Right atrium auricular region (tissue), 2 donors: ENCODE measurements around the gene BEST4. TPM values are rescaled to one million over a fixed set of nuclear protein-coding genes. Genes with fewer than 3 reads are reported as not detected.

ENCODE experiments used
- DNase-seq: peaks from one replicate; pipeline ENCODE4 v3.0.0-alpha.2; 2019; ENCODE audit warnings: low spot score
- H3K27ac ChIP-seq, 2 donors: fragments of 200-600 bp; sonication (generic); 1 replicate in 1 of 2; 2 replicates in 1 of 2; pipeline ENCODE4 v1.5.1; 2016 to 2019
- H3K27me3 ChIP-seq, 2 donors: fragments of 200-600 bp; sonication (generic); one replicate each; pipeline versions ENCODE4 v1.5.1 to v1.6.0; 2017 to 2019
- H3K36me3 ChIP-seq: fragments of 200-600 bp; sonication (generic); one replicate; pipeline ENCODE4 v1.5.1; 2016
- H3K4me1 ChIP-seq, 2 donors: fragments of 200-600 bp; sonication (generic); one replicate each; pipeline versions ENCODE4 v1.5.1 to v1.6.0; 2017 to 2019
- H3K4me3 ChIP-seq, 2 donors: fragments of 200-600 bp; sonication (generic); 1 replicate in 1 of 2; 2 replicates in 1 of 2; pipeline ENCODE4 v1.5.1; 2017 to 2019; ENCODE audit warnings: mild to moderate bottlenecking in 1 of 2, moderate library complexity in 1 of 2
- H3K9me3 ChIP-seq, 2 donors: fragments of 200-600 bp; sonication (generic); one replicate each; pipeline ENCODE4 v1.5.1; 2019
- total RNA-seq, 2 donors: library from RNA; depleted of rRNA; stranded (reverse); fragments of >200 nt; gene quantifications; one replicate each; pipeline ENCODE4 v1.1.0, GENCODE V29; 2016
- TF ChIP-seq, protein P1 (sequence below), 2 donors: fragments of 200-600 bp; sonication (generic); IDR thresholded peaks; one replicate each; pipeline ENCODE4 v1.5.1; 2019; ENCODE audit warnings: antibody characterized with exemption in 2 of 2

Gene BEST4
- total RNA-seq, result not detected

DNA sequence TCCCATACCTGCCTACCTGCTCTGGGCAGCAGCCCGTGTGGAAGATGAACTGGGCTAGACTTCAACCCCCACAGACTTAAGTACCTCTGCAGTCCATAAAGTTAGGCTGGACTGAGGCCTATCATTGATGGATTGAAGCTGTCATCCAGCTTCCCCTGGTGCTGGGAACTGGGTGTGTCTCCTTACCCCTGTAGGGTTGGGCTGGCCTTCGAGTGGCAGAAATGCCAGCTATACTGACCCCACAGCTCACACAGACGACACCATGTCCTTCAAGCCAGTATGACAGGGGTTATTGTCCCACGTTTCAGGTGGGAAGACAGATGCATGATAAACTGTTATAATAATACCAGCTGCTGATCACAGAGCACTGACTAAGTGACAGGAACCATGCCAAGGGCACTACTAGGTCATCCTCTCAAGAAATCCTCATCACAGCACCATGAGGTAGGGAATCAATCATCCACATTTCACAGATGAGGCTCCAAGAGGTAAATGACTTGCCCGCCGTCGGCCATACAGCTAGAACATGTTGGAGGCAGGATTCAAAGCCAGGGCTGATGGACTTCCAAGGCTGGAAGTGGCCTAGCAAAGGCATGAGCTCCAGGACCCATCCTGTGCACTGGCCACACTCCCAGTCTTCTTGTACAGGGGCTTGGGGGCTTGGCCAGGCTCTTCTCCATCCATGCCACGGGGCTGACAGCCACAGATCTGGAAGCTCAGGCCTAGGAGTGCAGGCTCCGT lies at the start of gene BEST4:
Gene BEST4, minus strand, starts transcription at position 51 of the 741 bp plus-strand sequence. CDS start 465 bp downstream, outside the sequence.
- Histone ChIP-seq H3K36me3 (no peaks in the 10 kb centered on the region), H3K27me3 (no peaks in the 10 kb centered on the region), H3K4me3 (no peak within 1 kb of the TSS), H3K4me1 (peaks cover 0 to 32% of the 10 kb centered on the region in 2 donors), H3K27ac (no peak within 1 kb of the TSS), H3K9me3 (no peaks in the 10 kb centered on the region)
- TF ChIP-seq, protein P1, sequence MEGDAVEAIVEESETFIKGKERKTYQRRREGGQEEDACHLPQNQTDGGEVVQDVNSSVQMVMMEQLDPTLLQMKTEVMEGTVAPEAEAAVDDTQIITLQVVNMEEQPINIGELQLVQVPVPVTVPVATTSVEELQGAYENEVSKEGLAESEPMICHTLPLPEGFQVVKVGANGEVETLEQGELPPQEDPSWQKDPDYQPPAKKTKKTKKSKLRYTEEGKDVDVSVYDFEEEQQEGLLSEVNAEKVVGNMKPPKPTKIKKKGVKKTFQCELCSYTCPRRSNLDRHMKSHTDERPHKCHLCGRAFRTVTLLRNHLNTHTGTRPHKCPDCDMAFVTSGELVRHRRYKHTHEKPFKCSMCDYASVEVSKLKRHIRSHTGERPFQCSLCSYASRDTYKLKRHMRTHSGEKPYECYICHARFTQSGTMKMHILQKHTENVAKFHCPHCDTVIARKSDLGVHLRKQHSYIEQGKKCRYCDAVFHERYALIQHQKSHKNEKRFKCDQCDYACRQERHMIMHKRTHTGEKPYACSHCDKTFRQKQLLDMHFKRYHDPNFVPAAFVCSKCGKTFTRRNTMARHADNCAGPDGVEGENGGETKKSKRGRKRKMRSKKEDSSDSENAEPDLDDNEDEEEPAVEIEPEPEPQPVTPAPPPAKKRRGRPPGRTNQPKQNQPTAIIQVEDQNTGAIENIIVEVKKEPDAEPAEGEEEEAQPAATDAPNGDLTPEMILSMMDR (IDR thresholded peaks at IDR 0.05), result no peak
- no peak for DNase-seq

DNA sequence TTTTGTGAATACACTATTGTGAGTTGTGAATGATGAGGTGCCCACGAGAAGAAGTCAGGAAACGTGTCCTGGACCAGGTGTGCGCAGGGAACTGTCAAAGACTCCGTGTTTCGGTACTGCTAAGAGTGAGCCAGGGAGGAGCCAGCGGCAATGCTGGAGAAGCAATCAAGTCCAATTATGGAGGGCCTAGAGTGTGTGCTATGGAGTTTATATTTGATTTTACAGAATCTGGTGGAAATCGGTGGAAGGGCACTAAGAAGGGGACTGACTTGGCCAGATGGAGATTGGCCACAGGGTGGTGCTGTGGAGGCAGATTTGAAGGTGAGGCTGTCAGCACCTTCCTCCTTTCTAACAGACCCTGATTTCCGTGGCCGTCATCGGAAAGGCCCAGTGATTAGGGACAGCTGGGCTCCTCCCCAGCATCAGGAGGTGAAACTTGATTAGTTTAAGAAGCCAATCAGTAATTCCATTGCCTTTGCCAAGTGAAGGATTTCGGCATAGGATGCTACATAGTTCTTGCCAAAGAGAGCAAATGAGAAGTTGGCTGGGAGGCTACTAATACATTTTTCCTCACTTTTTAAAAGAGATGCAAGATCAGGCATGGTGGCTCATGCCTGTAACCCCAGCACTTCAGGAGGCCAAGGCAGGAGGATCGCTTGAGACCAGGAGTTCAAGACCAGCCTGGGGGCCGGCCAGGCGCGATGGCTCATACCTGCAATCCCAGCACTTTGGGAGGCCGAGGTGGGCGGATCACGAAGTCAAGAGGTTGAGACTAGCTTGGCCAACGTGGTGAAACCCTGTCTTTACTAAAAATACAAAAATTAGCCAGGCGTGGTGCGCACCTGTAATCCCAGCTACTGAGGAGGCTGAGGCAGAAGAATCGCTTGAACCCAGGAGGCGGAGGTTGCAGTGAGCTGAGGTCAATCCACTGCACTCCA lies 48.0 kb upstream of the BEST4 start:
- Histone ChIP-seq H3K36me3 (no peaks in the 10 kb centered on the region), H3K4me1 (no peaks in the 10 kb centered on the region), H3K27ac (no peak overlapping the region), H3K4me3 (peak overlapping the region in 1 of 2 donors; percentile 9), H3K9me3 (no peaks in the 10 kb centered on the region), H3K27me3 (no peaks in the 10 kb centered on the region)
- TF ChIP-seq, protein P1 (IDR thresholded peaks at IDR 0.05), result peak; percentile 76 to 88
- DNase-seq, result peak; percentile 87

DNA sequence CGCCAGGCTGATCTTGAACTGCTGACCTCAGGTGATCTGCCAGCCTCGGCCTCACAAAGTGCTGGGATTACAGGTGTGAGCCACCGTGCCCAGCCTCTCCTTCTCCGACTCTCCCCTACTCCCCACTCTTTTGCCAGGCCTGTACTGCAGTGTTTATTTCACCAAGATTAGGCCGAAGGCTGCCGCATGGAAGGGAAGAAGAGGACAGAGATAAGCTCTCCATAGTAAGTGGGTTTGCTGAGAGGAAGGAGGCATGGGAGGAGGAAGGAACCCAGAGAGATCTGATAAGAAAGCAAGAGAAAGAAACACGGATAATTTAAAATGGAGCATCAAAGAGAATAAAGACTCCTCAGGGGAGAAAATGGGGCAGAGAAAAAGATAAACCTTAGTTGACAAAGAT lies 46.4 kb upstream of the BEST4 start:
- H3K9me3 ChIP-seq, result no peaks in the 10 kb centered on the region
- TF ChIP-seq, protein P1 (IDR thresholded peaks at IDR 0.05), result no peak
- no peaks in the 10 kb centered on the region for H3K36me3 ChIP-seq
- no peak overlapping the region for H3K27ac ChIP-seq
- no peaks in the 10 kb centered on the region for H3K27me3 ChIP-seq
- no peaks in the 10 kb centered on the region for H3K4me1 ChIP-seq
- H3K4me3 ChIP-seq, result no peak overlapping the region
- no peak for DNase-seq

DNA sequence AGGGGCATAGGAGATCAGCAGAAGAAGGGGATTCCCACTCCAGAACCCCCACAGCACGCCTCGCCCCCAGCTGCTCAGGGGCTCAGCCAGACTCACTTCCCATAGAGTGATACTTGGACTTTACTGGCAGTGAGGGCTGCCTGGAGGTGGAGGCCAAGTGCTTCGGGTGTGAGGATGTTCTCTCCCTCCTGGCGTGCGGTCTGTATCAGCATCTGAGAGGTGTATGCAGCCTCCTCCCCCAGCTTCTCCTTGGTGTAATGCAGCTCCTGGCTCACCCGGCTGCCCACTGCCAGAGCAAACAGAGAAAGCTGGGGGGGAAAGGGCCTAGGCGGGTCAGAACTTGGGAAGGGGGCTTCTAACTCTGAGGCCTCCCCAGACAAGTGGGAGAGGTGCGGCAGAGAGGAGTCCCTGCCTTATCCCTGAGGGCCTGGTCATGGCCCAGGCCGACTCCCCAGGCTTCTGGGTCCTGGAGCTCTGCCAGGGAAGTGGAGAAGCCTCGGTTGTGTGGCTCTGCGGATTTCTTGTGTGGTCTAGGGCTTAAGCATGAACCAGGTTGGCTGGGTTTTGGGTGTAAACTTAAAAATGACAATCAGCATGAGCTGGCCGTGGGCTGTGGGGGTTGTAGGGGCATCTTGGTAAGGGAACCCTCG lies 44.2 kb upstream of the BEST4 start:
- TF ChIP-seq, protein P1 (IDR thresholded peaks at IDR 0.05), result no peak
- Histone ChIP-seq H3K27ac (no peak overlapping the region), H3K4me1 (no peaks in the 10 kb centered on the region), H3K27me3 (no peaks in the 10 kb centered on the region), H3K4me3 (no peak overlapping the region), H3K36me3 (no peaks in the 10 kb centered on the region), H3K9me3 (no peaks in the 10 kb centered on the region)
- no peak for DNase-seq

DNA sequence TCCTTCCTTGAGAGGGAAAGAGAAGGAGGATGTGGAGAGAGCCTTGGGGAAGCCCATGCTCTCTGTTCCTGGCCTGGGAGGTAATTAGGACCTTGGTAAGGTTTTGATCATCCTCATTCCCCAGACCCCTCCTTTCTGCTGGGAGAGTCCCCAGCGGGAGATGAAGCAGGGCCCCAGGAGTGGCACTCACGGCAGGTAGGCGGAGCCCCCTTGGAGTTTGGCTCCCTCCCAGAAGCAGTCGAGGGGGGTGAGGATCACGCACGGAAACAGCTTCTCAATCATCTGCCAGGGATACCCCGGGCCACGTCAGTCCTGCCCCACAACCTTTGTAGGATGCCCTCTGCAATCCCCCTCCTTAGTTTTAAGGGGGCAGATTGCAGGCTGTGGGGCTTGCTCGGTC lies 43.5 kb upstream of the BEST4 start:
- Histone ChIP-seq H3K4me3 (no peak overlapping the region), H3K4me1 (peaks cover 0 to 4% of the 10 kb centered on the region in 2 donors), H3K27ac (no peak overlapping the region), H3K9me3 (no peaks in the 10 kb centered on the region), H3K36me3 (no peaks in the 10 kb centered on the region), H3K27me3 (no peaks in the 10 kb centered on the region)
- TF ChIP-seq, protein P1 (IDR thresholded peaks at IDR 0.05), result no peak
- no peak for DNase-seq
